Activated CD4-positive, alpha-beta T cell treated with anti-CD3 and anti-CD28 coated beads for 1 hour (primary cell): ENCODE measurements around the gene GSDMA.

Experiments
- DNase-seq: peaks from one replicate; pipeline ENCODE4 v3.0.0-alpha.2; 2020

Gene GSDMA, protein sequence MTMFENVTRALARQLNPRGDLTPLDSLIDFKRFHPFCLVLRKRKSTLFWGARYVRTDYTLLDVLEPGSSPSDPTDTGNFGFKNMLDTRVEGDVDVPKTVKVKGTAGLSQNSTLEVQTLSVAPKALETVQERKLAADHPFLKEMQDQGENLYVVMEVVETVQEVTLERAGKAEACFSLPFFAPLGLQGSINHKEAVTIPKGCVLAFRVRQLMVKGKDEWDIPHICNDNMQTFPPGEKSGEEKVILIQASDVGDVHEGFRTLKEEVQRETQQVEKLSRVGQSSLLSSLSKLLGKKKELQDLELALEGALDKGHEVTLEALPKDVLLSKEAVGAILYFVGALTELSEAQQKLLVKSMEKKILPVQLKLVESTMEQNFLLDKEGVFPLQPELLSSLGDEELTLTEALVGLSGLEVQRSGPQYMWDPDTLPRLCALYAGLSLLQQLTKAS

DNA sequence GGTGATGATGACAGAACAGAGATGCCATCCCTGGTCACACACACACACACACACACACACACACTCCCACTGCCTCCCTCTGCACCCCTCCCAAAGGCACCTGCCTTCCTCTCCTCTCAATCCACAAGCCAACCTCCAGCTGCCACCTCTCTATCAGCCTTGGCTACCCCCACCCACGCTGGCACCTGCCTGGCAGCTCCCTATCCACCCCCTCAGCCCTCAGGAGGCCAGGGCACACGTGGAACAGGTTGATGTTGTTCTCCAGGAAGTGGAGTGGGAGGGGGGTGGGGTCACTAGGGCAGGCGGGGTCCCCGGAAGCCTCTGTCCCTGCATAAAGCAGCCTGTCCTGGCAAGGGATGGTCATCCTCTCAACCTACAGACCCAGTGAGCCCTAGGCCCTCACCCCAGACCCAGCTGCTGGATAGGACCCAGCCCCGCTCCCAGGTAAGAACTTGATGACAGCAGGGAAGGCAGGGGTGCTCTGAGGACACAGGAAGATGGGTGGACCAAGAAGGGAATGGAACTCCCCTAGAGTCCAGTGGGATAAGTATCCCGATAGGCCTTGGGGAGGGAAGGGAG lies at the start of gene GSDMA:
Gene GSDMA (plus strand): TSS at position 363 of the 579 bp plus-strand sequence. CDS start 2,684 bp downstream, outside the sequence.
- DNase-seq: no peak

DNA sequence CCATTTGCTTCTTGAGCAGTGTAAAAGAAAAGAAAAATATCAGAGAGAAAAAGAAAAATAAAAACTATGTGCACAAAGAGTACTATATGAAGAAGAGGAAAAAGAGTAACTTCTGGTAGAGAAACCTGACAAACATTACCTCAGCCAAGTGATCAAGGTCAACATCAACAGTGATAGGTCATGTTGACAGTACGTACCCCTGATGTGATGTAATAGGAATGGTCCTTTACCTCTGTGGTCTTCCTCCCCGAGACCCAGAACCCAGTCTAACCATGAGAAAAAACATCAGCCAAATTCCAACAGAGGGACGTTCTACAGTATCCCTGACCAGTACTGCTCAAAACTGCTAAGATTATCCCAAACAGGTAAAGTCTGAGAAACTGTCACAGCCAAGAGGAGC lies 48.8 kb upstream of the GSDMA start:
- no peak for DNase-seq

DNA sequence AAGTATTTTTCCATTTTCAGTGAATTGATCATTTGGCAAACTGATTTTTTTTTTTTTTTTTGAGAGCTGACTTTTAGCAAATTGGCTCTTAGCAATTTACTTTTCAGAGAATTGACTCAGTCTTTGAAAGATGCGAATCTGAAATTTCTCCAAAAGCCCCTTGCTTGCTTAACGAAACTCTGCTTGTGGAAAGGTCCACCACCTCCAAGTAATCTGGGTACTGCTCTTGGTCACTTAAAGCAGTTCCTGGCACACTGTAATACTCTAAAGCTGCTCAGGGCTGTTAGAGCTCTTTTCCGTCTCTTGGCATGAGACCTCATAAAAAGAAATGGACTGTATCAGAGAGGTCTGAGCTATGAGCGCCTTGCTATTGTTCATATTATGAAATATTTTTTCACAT lies 47.2 kb upstream of the GSDMA start:
- no peak for DNase-seq

DNA sequence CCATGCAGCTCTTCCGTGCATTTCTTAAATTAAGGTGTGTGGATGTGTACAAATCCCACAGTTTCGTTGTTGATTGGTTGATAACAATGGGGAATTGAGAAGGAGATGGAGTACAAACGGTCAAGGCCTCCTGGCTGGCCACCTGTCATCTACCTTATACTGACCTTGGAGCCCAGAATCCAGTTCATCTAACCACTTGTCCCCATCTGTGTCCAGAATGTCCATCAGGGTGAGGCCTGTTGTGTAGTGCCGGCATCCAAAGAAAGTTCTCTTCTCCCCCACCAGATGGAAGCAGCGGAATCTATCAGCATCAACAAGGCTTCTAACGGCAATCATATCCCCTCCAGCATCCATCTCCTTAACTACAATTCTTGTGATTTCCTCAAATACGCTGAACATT lies 45.9 kb upstream of the GSDMA start:
- DNase-seq: no peak

DNA sequence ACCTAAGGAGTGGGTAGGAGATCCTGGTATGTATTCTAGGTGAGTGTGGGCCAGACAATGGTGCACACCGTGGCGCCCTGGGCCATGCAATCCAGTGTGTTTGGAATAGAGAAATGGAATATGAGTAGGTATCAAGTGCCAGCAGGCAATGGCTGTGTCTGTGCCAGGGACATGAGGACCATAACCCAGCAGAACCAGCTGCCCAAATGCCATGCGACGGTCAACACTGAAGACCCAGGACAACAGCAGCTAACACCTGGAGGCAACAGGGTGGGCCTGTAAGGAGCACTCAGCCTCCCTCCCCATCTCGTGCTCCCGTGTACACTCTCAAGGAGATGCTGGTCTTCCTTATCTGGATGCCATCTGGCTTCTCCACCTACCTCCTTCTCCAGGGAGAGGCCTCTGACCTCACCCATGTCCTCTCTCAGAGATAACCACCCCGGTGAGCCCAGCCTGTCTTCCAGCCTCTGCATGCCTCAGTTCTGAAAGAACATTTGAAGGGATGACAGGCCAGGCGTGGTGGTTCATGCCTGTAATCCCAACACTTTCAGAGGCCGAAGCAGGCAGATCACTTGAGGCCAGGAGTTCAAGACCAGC lies 43.6 kb upstream of the GSDMA start:
- DNase-seq: no peak

DNA sequence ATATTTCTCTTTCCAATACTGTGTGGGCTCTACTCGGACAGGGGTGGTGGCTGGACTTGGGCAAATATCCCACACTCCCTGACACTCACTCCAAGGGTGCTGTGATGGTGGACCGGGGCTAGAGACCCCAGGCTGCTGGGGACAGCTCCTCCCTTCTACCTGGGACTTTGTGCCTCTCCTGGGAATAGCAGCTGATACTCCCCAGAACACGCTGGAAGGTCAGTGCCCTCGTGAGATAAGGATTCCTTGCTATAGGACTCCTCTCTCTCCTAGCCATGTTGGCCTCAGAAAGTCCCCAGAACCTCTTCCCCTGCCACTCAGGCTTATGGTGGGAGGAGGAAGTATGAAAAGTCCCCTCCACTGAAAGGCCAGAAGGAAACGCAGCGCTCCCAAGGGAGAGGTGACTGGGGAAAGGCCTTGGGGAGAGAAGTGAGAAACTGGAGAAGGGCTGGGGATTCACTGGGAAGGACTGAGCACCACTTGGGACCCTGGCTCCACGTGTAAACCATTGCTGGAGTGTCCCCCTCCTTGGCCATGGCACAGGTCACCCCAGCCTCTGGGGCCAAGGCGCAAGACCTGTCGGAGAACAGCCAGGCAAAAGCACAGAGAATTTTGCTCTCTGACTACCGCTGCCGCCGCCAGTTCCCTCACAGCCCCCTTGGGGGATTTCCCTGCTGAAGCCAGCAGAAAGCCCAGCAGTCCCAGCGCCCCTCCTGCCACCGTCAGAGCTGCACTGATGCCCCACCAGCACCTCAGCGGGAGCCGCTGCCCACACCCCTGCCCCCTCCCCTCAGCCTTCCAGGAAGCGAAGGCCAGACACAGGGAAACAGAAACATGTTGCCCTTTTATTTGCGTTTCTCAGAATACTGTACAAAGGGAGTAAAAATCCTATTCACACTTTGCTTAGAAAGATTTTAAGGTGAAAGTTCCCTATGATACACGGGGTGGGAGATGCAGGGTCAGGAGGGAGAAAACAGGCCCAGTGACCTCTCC lies 42.3 kb upstream of the GSDMA start:
- DNase-seq: peak; percentile 15

DNA sequence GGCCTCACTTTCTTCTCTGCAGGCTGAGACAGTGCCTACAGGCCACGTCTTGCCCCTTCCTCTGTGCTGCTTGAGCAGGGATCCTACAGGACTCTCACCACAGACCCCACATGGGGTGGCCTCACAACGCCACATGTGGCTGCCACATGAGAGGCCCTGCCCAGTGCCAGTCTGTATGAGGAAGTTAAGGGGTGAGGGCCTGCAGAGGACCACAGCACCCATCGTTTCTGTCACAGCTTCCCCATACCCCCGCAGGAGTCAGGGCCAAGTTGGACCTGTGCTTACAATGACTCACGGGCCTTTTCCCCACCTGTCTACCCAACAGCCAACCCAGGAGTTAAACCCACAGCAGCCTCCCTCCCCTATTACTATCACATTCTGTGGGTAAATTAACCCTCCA lies 41.5 kb upstream of the GSDMA start:
- DNase-seq: no peak

DNA sequence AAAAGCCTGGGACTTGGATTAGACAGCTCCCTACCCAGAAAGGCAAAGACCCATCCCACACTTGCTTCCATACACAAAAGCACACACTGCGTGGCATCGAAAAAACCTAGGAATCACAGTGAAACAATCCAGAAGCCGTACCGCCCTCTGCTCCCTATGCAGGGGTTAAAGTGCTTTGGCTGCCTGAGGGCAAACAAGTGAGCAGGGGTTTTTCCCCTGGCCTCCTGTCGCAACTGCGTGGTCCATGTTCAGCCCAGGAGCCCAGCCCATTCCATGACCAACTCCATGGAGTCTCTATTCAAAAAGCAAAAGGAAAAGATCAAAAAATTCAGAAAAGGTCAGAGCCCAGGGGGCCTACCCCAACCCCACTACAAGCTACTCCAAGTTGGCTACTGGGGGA lies 40.8 kb upstream of the GSDMA start:
- no peak for DNase-seq

DNA sequence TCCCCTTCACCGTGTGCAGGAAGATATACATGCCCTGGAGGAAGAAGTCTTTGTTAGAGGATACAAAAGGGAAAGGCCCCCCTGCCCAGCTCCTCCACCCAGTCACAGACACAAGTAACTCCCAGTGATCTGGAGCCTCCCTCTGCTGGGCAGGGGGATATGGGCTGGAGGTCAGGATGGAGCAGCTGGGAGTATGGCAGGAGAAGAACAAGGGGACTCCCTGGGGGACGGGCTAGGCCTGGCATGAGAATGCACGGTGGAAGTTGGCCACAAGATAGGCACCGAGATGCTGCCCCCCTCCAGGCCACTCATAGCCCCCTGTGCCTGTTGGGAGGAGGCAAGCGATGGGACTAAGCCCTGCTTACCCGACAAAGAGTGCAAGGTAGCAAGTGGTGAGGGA lies 39.6 kb upstream of the GSDMA start:
- DNase-seq: no peak

DNA sequence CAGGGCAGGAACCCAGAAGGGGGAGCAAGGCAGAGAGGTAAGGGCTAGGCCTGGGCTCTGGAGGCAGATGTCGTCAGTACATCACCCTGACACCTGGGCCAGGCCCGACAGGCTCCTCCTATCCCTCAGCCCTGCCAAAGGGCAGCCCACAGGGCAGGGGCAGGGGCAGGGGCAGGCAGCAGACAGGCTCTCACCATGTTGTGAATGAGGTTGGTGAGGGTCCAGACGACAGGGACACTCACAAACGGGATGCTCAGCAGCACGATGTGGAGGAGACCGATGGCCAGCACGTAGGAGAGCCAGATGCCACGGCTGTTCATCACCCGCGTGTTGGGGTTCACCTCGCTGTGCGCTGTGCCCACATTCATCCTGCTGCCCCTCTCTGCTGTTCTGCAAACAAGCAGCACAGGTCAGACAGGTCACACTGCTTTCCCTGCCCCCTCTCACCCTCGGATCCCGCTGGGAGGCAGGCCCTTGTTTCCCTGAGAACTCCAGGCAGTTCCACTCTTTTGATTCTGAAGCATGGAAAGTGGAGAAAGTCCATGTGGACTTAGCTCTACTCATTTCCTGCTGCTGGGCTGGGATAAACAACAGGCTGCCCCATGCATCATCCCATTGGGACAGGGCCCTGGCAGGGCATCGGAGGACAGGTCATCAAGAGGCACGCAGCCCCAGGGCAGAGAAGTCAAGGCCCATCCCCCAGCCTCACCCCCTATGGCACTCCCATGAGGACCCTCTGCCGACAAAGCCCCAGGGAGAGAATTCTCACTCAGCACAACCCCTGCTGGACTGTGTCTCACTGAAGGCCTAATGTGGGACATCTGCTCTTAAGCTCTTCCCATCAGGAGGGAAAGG lies 38.7 kb upstream of the GSDMA start:
- no peak for DNase-seq

DNA sequence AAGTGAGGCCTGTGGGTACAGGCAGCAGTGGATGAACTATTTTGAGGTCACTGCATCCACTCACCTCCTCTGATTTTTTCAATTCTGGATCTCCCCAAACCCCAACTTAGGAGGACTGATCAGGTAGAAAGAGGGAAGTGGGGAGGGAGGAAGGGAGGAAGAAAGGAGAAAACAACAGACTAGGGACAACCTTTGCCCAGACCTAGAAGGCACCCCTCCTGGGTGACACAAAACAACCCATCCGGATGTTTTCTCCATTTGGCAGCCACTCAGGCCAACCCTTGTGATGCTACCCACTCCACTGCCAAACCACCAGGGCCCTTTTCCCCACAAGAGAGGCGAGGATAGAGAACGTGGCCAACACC lies 38.1 kb upstream of the GSDMA start:
- DNase-seq: no peak

DNA sequence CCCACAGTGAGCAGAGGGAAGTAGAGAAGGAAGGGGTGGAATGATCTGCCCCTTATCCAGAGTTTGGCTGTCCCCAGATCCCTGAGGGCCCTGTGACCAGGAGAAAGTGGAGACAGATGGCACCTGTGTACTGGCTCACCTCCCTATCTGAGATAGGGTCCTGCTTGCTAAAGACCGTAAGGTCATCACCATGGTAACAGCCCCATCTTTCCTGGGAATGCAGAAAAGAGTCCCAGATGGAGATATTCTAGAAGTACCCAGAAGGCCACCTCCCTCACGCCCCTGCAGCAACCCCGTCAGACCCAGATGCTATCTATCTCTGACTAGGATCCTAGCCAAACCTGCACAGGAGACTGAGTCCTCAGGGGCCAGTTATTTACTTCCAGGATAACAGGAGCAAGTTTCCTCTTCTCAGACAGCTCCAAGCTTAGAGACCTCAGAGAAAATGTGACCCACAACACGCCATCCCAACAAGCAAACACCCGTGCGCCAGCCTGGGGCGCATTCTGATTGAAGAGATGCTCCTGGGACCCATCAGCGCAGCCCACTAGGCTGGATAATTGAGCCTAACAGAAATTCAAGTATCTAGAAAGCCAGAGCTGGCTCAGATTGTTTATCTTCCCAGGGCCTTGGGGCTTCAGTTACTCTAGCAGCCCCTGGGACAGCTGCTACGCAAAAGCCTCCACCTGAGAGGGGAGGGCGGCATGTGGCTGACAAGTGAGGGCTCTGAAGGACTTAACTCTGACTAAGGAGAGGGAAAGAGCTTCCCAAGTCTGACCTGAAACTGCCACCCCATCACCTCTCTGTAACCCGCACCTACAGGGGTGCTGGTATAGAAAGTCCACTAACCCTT lies 37.3 kb upstream of the GSDMA start:
- no peak for DNase-seq

DNA sequence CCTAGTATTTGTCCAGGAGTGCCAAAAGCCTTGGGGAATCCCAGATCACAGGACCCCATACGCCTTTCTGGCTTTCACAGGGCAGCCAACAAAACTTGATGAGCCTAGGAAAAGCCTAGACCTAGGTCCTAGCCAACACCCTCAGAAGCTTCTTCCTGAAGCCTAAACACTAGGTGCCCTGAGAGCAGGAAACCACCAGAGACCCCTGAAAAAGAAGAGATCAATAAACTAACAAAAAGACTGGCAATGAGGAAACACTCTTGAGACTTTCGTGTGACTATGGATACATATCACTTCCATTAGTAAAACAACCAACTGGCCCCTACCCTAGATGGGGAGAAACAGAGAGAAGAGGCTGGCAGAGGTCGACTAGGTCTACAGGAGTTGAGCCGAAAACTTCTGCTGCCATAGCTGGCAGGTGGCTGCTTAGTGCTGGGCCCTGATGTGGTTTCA lies 36.6 kb upstream of the GSDMA start:
- DNase-seq: no peak

DNA sequence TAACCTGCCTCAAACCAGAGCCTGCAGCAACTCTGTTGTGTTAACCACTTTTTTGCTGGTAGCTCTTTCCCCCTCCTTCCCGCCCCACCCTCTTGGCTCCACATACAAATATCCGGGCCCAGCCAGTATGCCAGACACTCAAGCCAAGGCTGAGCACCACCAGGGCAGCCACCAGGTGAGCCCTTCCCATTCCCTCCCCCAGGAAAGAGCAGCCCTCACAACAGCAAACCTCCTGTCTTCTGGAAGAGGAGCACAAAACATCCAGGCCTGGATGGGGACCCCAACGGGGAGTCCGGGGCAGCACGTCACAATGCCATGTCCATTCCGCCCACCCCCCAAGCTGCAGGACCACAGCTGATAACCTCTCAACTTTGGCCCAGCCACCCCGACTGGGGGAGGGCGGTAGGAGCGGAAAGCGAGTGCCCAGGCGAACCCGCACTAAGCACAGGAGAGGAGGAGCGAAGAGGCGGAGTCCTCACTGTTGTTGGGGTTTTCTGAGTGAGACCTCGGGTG lies 36.2 kb upstream of the GSDMA start:
- peak; percentile 35 for DNase-seq

DNA sequence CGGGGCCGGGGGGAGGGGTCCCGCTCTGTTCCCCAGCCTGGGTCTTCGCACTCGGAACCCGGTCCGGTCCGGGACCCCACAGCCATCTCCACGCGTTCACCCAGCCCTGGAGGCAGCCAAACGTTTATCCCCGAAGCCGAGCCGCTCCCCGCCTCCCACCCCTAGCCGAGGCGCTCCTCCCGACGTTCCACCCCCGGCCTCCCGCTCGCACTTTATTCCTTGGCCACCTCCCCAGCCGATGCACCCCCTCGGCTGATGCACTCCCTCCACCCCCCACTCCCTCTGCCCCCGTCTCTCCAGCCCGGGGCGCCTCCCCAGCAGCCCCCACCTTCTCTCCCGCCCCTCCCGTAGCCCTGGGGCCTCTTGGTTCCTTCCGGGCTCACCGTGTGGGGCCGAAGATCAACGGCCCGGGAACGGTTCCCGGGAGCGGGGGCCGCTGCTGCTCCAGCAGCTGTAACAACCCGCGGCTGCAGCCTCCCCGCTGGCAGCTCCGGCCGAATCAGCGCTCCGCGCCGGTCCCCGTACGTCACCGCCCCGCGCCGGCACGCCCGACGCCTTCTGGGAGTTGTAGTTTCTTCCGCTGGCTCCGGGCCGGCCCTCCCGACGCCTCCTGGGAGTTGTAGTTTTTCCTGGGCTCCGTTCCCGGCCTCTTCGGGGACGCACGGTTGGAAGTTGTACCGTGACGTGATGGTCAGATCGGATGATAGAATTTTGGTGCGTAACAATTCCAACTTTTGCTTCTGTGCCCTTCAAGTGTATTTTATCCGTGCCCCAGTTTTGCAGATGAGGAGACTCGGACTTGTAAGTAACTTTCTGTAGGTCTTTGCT lies 35.5 kb upstream of the GSDMA start, which contains the start of the genes LRRC3C and ORMDL3:
Gene LRRC3C (plus strand): TSS at position 632 of the 828 bp plus-strand sequence. CDS start 13,792 bp downstream, outside the sequence.
Gene ORMDL3 (minus strand): TSS at position 501 of the 828 bp plus-strand sequence. CDS start 3,398 bp downstream, outside the sequence.
- peak; percentile 88 for DNase-seq

DNA sequence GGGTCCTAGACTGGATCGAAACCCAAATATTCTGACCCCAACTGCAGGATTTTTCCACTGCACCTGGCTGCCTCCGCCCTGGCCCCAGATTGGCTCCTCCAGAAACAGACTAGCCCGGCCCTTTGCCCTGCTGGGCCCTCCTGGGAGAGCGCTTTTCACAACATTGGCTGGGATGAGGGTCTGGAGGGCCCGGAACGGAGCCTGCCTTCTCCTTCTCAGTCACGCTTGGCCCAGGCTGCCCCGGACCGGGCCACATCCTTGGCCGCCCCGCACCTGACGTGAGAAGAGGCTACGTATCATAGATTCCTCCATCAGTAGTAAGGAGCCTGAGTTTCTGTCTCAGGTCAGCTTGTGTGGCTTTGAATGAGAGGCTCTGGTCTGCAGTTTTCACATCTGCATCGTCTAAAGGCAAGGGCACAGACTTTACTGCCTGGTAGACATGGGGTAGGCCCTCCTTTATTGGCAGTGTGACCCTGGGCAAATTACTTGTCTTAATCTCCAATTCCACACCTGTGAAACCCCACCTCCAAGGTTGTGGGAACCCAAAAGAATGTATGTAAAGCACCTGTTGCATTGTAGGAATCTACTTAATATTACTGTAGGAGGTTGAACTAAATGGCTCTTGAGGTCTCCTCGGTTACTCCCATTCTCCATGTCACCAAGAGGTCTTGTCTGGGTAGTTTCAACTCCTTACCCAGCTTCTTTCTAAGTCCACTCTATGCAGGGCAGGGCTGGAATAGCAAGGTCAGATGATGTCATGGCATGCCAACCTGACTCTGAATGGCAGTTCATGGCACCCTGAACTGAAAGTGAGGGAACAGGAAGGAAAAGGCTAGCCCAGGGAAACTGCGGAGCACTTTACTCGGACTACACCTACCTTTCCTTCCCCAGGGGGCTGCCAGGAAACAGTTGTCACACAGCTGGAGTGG lies 34.6 kb upstream of the GSDMA start:
- no peak for DNase-seq

DNA sequence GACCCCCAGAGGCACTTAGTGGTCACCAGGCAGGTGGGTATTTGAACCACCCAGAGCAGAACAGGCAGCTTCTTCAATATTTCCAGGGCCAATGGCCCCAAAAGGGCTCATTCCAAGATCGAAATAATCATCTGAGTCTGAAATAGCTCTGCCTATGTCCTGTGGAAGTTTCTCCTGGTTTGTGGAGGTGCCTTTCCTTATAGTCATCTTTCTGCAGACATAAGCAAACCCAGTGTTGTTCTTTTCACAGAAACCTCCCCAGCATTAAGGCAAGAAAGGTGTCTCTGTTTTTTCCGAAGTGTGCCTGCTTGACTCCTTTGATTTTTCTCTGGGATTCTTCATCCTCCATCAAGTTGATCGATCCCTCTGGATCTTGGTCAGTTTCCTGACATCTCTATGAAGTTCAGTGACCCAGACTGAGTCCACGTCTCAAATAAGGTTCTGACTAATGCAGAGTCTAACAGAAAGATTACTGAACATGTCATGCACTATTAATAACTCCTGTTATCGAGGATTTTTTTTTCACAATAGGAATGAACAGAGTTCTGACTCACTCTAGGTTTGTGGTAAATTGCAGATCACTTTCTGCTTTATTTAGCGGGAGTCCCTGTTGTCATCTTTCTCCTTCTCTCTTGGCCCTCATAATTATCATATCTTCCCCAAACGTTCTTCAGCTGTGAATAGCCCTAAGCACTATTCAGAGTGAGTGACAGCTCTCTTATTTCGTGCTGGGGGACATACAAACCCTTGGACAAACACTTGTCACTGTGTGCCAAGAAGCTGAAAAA lies 33.8 kb upstream of the GSDMA start:
- DNase-seq: no peak
